H1 (cell line): ENCODE measurements around the gene TNN. TPM values are rescaled to one million over a fixed set of nuclear protein-coding genes. Genes with fewer than 3 reads are reported as not detected.
"Not testable (repeated sequence)": the region's sequence is repeated elsewhere in the genome, so short reads cannot be mapped to it uniquely, and the experiment has no call there.

ENCODE experiments used
- CTCF ChIA-PET: fragments of 300-600 bp; sonication (Branson Sonifier 250); formaldehyde crosslinking; loops from one replicate; lab custom pipeline; 2021; ENCODE audit not compliant: partially characterized antibody; lab: Charles Lee
- POLR2A ChIA-PET: fragments of 300-600 bp; sonication (Branson Sonifier 250); formaldehyde crosslinking; loops from one replicate; lab custom pipeline; 2021; ENCODE audit warnings: inconsistent platforms; ENCODE audit not compliant: partially characterized antibody; lab: Charles Lee
- DNase-seq, 2 experiments: peaks; one replicate each; pipeline versions ENCODE4 v3.0.0 to v3.0.0-alpha.2; 2010 to 2022; ENCODE audit warnings: low spot score in 2 of 2, low read depth in 1 of 2, mixed read lengths in 1 of 2
- FAIRE-seq: peaks from 2 replicates; lab custom pipeline; 2011; peaks lifted over from hg19 to GRCh38; lab: Jason Lieb, UNC
- H2AFZ ChIP-seq: 2 replicates; pipeline ENCODE4 v1.8.1; 2012; ENCODE audit warnings: low read length, inconsistent platforms
- H2AK5ac ChIP-seq: 2 replicates; pipeline ENCODE4 v1.6.1; 2013; ENCODE audit warnings: low read depth, low read length
- H2BK120ac ChIP-seq: replicated peaks from 2 replicates; pipeline ENCODE3; 2013; ENCODE audit warnings: low read depth, low read length, inconsistent platforms
- H2BK12ac ChIP-seq: 2 replicates; pipeline ENCODE4 v1.6.1; 2013; ENCODE audit warnings: low read depth, low read length
- H2BK15ac ChIP-seq: 2 replicates; pipeline ENCODE4 v1.6.1; 2013; ENCODE audit warnings: low read length
- H2BK20ac ChIP-seq: 2 replicates; pipeline ENCODE4 v1.6.1; 2013; ENCODE audit warnings: low read length
- H2BK5ac ChIP-seq: 2 replicates; pipeline ENCODE4 v1.6.1; 2013; ENCODE audit warnings: low read depth, low read length
- H3K14ac ChIP-seq: 2 replicates; pipeline ENCODE4 v1.6.1; 2013; ENCODE audit warnings: inconsistent platforms; ENCODE audit not compliant: insufficient read length
- H3K18ac ChIP-seq: 2 replicates; pipeline ENCODE4 v1.6.1; 2013; ENCODE audit warnings: low read length; ENCODE audit errors: extremely low read depth
- H3K23ac ChIP-seq: 2 replicates; pipeline ENCODE4 v1.6.1; 2013; ENCODE audit warnings: inconsistent platforms; ENCODE audit not compliant: insufficient read length
- H3K23me2 ChIP-seq: 2 replicates; pipeline ENCODE4 v1.6.1; 2013; ENCODE audit warnings: low read depth, low read length
- H3K27ac ChIP-seq: 2 replicates; pipeline ENCODE4 v1.6.1; 2011; ENCODE audit warnings: low read depth, low read length, inconsistent platforms
- H3K27me3 ChIP-seq, 4 experiments: replicated peaks in 1 of 4; 1 replicate in 1 of 4; 2 replicates in 3 of 4; pipeline versions ENCODE4 v1.6.1 to v1.8.1; 2011 to 2013; ENCODE audit warnings: low read length in 3 of 4, mild to moderate bottlenecking in 3 of 4, inconsistent platforms in 2 of 4, mixed read lengths in 2 of 4, moderate library complexity in 1 of 4; ENCODE audit not compliant: control insufficient read depth in 3 of 4, insufficient read depth in 3 of 4; ENCODE audit errors: extremely low read depth in 1 of 4
- H3K36me3 ChIP-seq, 4 experiments: 2 replicates each; pipeline versions ENCODE4 v1.6.1 to v1.8.1; 2011 to 2013; ENCODE audit warnings: mild to moderate bottlenecking in 4 of 4, low read length in 3 of 4, moderate library complexity in 2 of 4, control low read depth in 1 of 4, inconsistent platforms in 1 of 4; ENCODE audit not compliant: insufficient read depth in 4 of 4, control insufficient read depth in 2 of 4
- H3K4ac ChIP-seq: replicated peaks from 2 replicates; pipeline ENCODE3; 2013; ENCODE audit warnings: low read length, low read depth, mixed read lengths, inconsistent platforms; ENCODE audit not compliant: insufficient read length
- H3K4me1 ChIP-seq, 4 experiments: replicated peaks in 1 of 4; 1 replicate in 1 of 4; 2 replicates in 3 of 4; pipeline versions ENCODE4 v1.6.1 to v1.8.1; 2011 to 2013; ENCODE audit warnings: low read length in 3 of 4, inconsistent platforms in 2 of 4, mixed read lengths in 1 of 4; ENCODE audit not compliant: insufficient read depth in 4 of 4, control insufficient read depth in 3 of 4
- H3K4me2 ChIP-seq, 2 experiments: 2 replicates each; pipeline versions ENCODE4 v1.6.1 to v1.8.1; 2011 to 2013; ENCODE audit warnings: low read depth in 2 of 2, low read length in 2 of 2, control low read depth in 1 of 2, inconsistent platforms in 1 of 2, mild to moderate bottlenecking in 1 of 2; ENCODE audit not compliant: insufficient read depth in 1 of 2
- H3K4me3 ChIP-seq, 4 experiments: fragments of 200-600, 300-600 bp in 1 of 4; sonication (generic), shearing (Covaris generic), sonication (Bioruptor Twin) in 1 of 4; 2 replicates each; pipeline versions ENCODE4 v1.5.1 to v1.8.1; 2011 to 2016; ENCODE audit warnings: low read length in 4 of 4, low read depth in 3 of 4, control low read depth in 2 of 4, inconsistent platforms in 2 of 4, mild to moderate bottlenecking in 2 of 4, mixed read lengths in 1 of 4, moderate library complexity in 1 of 4; ENCODE audit not compliant: insufficient read depth in 2 of 4; ENCODE audit errors: extremely low read depth in 1 of 4
- H3K56ac ChIP-seq: replicated peaks from 2 replicates; pipeline ENCODE3; 2013; ENCODE audit warnings: low read depth, mild to moderate bottlenecking, mixed read lengths, low read length, inconsistent platforms; ENCODE audit not compliant: insufficient read length
- H3K79me1 ChIP-seq: 2 replicates; pipeline ENCODE4 v1.6.1; 2013; ENCODE audit warnings: low read depth, low read length, control low read depth
- H3K79me2 ChIP-seq, 2 experiments: 2 replicates each; pipeline versions ENCODE4 v1.6.1 to v1.8.1; 2012 to 2013; ENCODE audit warnings: low read length in 2 of 2, mild to moderate bottlenecking in 2 of 2, inconsistent platforms in 1 of 2; ENCODE audit not compliant: insufficient read depth in 2 of 2, control insufficient read depth in 1 of 2
- H3K9ac ChIP-seq, 4 experiments: replicated peaks in 1 of 4; 1 replicate in 1 of 4; 2 replicates in 3 of 4; pipeline versions ENCODE4 v1.6.1 to v1.8.1; 2011 to 2013; ENCODE audit warnings: low read depth in 3 of 4, low read length in 3 of 4, control low read depth in 2 of 4, mild to moderate bottlenecking in 2 of 4, moderate library complexity in 2 of 4, inconsistent platforms in 1 of 4; ENCODE audit errors: extremely low read depth in 1 of 4
- H3K9me3 ChIP-seq, 2 experiments: 2 replicates each; pipeline versions ENCODE4 v1.6.1 to v1.8.1; 2012 to 2013; ENCODE audit warnings: mild to moderate bottlenecking in 2 of 2, moderate library complexity in 2 of 2, control low read depth in 1 of 2, inconsistent platforms in 1 of 2, low read depth in 1 of 2, low read length in 1 of 2, mixed read lengths in 1 of 2; ENCODE audit not compliant: insufficient read depth in 2 of 2
- H4K20me1 ChIP-seq, 2 experiments: replicated peaks in 1 of 2; 2 replicates each; pipeline versions ENCODE3 to v1.8.1; 2011 to 2013; ENCODE audit warnings: inconsistent platforms in 2 of 2, low read length in 2 of 2, mild to moderate bottlenecking in 1 of 2; ENCODE audit not compliant: insufficient read depth in 2 of 2, control insufficient read depth in 1 of 2
- H4K5ac ChIP-seq: 2 replicates; pipeline ENCODE4 v1.6.1; 2013; ENCODE audit warnings: low read length, low read depth, mixed read lengths, inconsistent platforms; ENCODE audit not compliant: insufficient read length
- H4K8ac ChIP-seq: 2 replicates; pipeline ENCODE4 v1.8.0; 2013; ENCODE audit warnings: mild to moderate bottlenecking, moderate library complexity, low read length, inconsistent platforms; ENCODE audit not compliant: insufficient read depth; ENCODE audit errors: extremely low read depth
- H4K91ac ChIP-seq: replicated peaks from 2 replicates; pipeline ENCODE3; 2013; ENCODE audit warnings: low read length, mixed read lengths, inconsistent platforms; ENCODE audit not compliant: insufficient read length
- WGBS, 2 experiments: shearing (Covaris generic) in 1 of 2; methylation state at CpG; one replicate each; pipeline versions ENCODE4 v1.1.6 to v1.1.7; 2013 to 2015; ENCODE audit warnings: low lambda C conversion rate in 2 of 2, mixed read lengths in 2 of 2, inconsistent platforms in 1 of 2, low coverage in 1 of 2, missing lambda C conversion rate in 1 of 2; ENCODE audit not compliant: insufficient replicate concordance in 2 of 2, insufficient coverage in 1 of 2, insufficient read length in 1 of 2; ENCODE audit errors: extremely low coverage in 1 of 2, missing lambda C conversion rate in 1 of 2; 5-methylcytosine and 5-hydroxymethylcytosine counted together
- polyA plus RNA-seq, 7 experiments: library from polyadenylated mRNA; depleted of rRNA in 3 of 7; stranded (reverse) in 5 of 7; unstranded in 2 of 7; fragments of >200 nt in 5 of 7; fragments of 200-250 nt in 2 of 7; gene quantifications; 1 replicate in 5 of 7; 2 replicates in 1 of 7; 4 replicates in 1 of 7; pipeline versions ENCODE4 v1.2.1 to v1.2.3, GENCODE V29; 2011 to 2013; ENCODE audit warnings: missing spikeins in 2 of 7, mixed read lengths in 2 of 7
- total RNA-seq: library from RNA; stranded (reverse); fragmentation: NEBNext Ultra II Directional; extraction: Animal tissue kit (Norgen Biotek cat#: 25700); gene quantifications from 2 replicates; pipeline ENCODE4 v1.2.1, GENCODE V29; 2021

The TNN gene
- total and polyA plus RNA-seq, 2 of the 8 experiments (the other 6 are each of a cell fraction or from before 2014, with no cell fraction given) = 0.21 to 0.30 TPM

DNA sequence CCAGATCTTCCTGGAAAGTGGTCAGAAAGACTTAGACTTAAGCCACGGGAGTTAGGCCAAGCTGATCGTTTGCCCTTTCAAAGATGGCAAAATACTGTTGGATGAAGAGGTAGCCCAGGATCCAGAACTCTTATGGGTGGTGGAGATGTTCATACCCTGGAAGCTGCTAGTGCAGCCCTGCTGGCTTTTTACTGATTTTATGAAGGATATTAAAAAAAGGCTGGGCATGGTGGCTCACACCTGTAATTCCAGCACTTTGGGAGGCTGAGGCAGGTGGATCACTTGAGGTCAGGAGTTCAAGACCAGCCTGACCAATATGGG, 43.8 kb upstream of the TNN start:
- not testable (repeated sequence) for H3K4me1 ChIP-seq, FAIRE-seq, H2BK20ac ChIP-seq, H2AK5ac ChIP-seq, H2BK12ac ChIP-seq, H3K14ac ChIP-seq, H3K79me1 ChIP-seq, H3K36me3 ChIP-seq, DNase-seq, H3K18ac ChIP-seq, H2BK15ac ChIP-seq, H3K56ac ChIP-seq, H2BK5ac ChIP-seq, H4K5ac ChIP-seq, H3K23ac ChIP-seq, H4K8ac ChIP-seq, H3K27me3 ChIP-seq, H4K20me1 ChIP-seq, H3K9me3 ChIP-seq, H3K23me2 ChIP-seq, H2BK120ac ChIP-seq, H3K4ac ChIP-seq, H4K91ac ChIP-seq
- ChIA-PET CTCF (interaction anchor here (0.9 to 1.2 kb wide), 6 partner anchors 12 to 295 kb away, joined by 3 to 6 read pairs (median 4); no protein-coding TSS in a partner anchor), POLR2A (interaction anchor here (0.8 to 5.9 kb wide), 11 partner anchors 8 to 301 kb away, joined by 3 to 66 read pairs (median 6); partner anchors contain the start of gene CACYBP)
- Histone ChIP-seq H3K9ac (peak overlapping the region in 3 of 4 experiments; percentile 59 to 86 (median 63); a peak in 6 of 7 replicates), H3K4me2 (peak overlapping the region; percentile 40 to 73), H3K27ac (peak overlapping the region; percentile 57; the same call in 1 of the 2 replicates), H2AFZ (peak overlapping the region; percentile 83), H3K4me3 (peak overlapping the region; percentile 79 to 98 (median 97); a peak in 7 of 8 replicates), H3K79me2 (peaks cover 0 to 23% of the 10 kb centered on the region in 2 experiments; a peak in 2 of 4 replicates)
- 97% methylated on average over 2 of the region's 2 CpGs; no CpG with 5 or more reads in 1 of the 2 experiments for WGBS, 2 experiments
